GM21619 (cell line): Measurements from ENCODE around the gene ICA1.
"Not testable (repeated sequence)": the region's sequence is repeated elsewhere in the genome, so short reads cannot be mapped to it uniquely, and the experiment has no call there.

Experiments used
- ATAC-seq: cut with Tn5 transposase; IDR thresholded peaks from one replicate; pipeline ENCODE4 v1.9.1; 2021; ENCODE audit not compliant: unreplicated experiment

The ICA1 gene

GRCh38 chr7:8109196-8110022, 152.6 kb downstream of the ICA1 start:
- ATAC-seq: no peak

DNA sequence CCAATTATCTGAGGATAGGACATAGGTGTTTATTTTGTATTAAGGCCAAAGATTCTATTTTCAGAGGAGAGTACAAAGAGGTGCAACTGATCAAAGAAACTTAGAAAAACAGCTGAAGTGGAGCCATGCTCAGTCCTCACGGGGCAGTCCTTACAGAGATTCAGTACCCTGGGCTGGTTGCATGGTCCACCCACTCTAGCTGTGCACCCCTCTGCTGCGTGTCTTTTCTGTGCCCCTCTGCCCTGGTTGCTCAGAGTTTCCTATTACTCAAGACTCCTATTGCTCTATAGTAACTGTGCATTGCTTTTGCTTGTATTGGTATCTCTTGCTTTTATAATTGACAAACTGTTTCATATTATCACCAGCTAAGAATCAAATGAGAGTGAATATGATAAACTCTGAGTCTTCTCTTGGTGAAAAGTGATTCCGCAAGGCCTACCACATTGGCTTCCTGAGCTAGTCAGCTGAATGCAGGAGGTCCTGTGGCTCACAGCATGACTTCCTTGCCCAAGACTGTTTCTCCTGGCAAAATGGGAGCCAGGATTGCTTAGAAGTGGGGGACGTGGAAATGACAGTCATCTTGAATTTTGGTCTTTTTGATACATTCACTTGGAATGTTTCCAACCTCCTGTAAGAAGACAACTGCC, 156.4 kb downstream of the ICA1 start:
- no peak for ATAC-seq

DNA sequence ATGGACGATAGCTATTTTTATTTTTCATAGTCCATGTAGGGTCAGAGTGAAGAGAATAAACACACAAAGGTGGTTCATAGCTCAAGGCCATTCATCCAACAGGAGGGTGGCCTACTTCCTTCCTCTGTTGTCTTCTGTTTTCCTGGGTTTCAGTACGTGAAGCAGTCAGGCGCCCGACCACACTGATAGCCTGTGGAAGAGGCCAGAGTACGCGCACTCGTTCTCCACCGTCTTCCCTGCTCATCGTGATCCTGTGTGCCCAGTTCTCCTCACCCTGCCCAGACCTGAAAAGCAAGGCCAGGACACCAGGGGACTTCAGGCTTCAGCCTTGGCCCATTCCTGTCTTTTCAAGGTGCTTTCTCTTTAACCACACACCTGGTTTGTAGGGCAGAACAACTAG, 158.7 kb downstream of the ICA1 start:
- no peak for ATAC-seq

DNA sequence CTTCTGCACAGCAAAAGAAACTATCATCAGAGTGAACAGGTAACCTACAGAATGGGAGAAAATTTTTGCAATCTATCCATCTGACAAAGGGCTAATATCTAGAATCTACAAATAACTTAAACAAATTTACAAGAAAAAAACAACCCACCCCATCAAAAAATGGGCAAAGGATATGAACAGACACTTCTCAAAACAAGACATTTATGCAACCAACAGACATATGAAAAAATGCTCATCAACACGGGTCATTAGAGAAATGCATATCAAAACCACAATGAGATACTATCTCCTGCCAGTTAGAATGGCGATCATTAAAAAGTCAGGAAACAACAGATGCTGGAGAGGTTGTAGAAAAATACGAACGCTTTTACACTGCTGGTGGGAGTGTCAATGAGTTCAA, 160.7 kb downstream of the ICA1 start:
- not testable (repeated sequence) for ATAC-seq

GRCh38 chr7:8094164-8095140, 167.5 kb downstream of the ICA1 start:
- no peak for ATAC-seq

DNA sequence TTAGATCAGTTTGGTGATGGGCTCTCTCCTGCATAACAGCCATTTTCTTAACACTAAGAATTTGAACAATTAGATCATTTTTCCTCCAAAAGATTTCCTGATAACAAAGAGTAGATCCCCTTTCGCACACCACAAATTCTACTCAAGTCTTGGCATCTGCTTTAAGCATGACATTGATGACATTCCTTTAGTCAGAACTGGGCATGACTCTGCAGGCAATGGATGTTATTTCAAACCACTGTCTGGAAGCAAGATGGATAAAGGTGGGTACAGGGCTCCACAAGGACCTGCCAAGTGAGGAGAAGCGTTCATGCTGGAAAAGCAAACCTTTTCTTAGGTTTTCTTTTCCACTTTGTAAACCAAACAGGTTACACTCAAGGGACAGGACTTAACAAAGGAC, 169.8 kb downstream of the ICA1 start:
- ATAC-seq: no peak

- ATAC-seq: no peak
Measured at GRCh38 chr7:8089036-8089780, 172.8 kb downstream of the ICA1 start.

GRCh38 chr7:8086239-8086638, 175.7 kb downstream of the ICA1 start:
- no peak for ATAC-seq

DNA sequence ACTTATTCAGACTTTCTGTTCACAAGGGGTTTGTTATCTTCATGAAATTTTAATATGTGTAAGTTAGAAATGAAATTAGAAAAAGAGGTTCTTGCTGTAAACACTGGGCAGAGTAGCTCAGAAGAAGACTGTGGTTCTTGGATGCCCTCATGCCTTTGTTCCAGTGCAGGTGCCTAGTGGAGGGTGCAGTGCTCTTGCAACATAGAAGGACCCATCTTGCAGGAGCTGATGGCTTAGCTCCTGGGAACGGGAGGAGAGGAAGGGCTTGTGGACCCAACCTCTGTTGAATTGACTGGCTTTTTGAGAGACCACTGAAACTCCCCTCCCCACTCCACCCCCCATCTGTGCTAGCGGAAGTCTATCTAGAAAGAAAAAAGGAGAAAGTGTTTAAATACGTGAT, 176.5 kb downstream of the ICA1 start:
- ATAC-seq: no peak

DNA sequence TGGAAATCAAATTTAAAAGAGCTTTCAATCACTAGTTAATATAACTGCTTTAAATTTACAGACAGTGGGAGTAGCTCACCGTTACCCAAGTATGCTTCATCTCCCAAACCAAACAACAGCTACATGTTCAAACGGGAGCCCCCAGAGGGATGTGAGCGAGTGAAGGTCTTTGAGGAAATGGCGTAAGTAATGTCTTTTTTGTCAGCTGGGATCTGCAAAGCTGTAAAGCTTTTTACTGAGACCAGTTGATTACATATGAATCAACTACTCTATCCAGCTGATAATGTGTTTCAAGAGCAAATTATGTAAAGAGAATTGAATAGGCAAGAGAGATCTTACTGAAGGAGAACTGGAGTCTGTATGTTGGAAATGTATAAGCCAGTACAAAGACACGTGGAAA, 177.1 kb downstream of the ICA1 start:
- ATAC-seq: no peak

- no peak for ATAC-seq
Measured at GRCh38 chr7:8082762-8083161, 179.2 kb downstream of the ICA1 start.

- ATAC-seq: no peak
Measured at GRCh38 chr7:8078418-8078817, 183.5 kb downstream of the ICA1 start.

- ATAC-seq: no peak
Measured at GRCh38 chr7:8070451-8071180, 191.4 kb downstream of the ICA1 start.

DNA sequence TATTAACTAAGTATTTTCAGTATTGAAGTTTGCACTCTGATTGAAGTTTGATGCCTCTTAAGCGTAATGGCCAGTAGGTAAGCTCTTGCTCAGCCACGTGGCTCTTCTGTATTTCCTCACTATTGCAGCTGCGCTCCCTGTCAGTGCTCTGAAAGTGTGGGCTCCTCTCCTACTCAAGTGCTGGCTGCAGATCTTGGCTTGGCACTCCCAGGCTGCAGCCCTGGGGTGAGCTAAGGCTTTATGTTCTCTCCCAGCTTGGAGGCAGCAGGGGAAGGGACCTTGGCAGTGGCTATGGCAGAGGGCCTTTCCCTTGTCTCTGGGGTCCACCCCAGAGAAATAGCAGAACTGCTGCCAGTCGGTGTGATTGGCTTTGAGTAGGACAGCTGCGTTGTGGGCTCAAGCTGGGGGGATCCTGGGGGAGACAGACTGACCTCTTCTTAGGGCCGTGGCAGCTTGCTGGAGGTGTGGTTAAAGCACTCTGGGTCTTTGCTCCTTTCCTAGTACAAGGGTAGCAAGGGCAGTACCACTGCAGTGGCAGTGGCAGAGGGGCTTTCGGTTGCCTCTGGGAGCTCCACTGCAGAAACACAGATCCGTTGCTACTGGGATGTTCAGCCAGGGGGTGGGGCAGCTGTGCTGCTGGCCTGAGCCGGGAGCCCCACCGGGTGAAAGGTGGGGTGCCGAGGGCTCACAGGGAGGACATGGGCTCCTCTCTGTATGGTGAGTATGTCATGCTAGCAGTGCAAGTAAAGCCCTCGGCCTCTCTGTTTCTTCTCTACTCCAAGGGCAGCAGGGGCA, 192.9 kb downstream of the ICA1 start:
- no peak for ATAC-seq

- no peak for ATAC-seq
Measured at GRCh38 chr7:8065356-8065813, 196.6 kb downstream of the ICA1 start.

DNA sequence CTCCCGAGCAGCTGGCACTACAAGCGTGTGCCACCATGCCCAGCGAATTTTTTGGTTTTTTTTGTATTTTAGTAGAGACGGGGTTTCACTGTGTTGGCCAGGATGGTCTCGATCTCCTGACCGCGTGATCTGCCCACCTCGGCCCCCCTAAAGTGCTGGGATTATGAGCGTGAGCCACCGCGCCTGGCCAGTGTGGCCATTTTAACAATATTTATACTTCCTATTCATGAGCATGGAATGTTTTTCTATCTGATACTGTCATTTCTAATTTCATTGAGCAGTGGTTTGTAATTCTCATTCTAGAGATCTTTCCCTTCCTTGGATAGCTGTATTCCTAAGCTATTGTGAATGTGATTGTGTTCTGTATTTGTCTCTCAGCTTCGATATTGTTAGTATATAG, 197.1 kb downstream of the ICA1 start:
- no peak for ATAC-seq

DNA sequence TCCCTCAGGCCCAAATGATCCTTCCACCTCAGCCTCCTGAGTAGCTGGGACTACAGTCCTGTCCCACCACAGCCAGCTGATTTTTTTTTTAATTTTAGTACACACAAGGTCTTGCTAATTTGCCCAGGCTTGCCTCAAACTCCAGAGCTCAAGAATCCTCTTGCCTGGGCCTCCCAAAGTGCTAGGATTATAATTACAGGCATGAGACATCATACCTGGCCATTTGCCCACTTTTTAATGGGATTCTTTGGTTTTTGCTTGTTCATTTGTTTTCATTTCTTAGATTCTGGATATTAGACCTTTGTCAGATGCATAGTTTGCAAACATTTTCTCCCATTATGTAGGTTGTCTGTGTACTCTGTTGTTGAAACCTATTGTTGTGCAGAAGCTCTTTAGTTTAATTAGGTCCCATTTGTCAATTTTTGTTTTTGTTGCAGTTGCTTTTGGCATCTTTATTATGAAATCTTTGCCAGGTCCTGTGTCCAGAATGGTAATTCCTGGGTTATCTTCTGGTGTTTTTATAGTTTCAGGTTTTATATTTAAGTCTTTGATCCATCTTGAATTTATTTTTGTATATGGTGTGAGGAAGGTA, 198.2 kb downstream of the ICA1 start:
- no peak for ATAC-seq

DNA sequence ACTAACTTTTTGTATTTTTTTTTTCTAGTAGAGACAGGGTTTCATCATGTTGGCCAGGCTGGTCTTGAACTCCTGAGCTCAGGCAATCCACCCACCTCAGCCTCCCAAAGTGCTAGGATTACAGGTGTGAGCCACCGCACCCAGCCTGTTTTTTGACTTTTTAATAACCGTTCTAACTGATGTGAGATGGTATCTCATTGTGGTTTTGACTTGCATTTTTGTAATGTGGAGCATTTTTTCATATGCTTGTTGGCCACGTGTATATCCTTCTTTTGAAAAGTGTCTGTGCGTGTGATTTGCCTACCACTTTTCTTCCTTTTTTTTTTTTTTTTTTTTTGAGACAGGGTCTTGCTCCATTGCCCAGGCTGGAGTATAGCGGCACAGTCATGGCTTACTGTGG, 198.7 kb downstream of the ICA1 start:
- ATAC-seq: not testable (repeated sequence)
